B cell (primary cell): ENCODE results near the gene SMU1.

ENCODE experiments used
- CTCF ChIP-seq: fragments of 200-600 bp; IDR thresholded peaks from one replicate; pipeline ENCODE4 v1.8.0; 2022; ENCODE audit warnings: antibody characterized with exemption, mild to moderate bottlenecking
- EZH2 ChIP-seq: IDR thresholded peaks from 2 replicates; pipeline ENCODE4 v1.6.1; 2012; ENCODE audit warnings: borderline replicate concordance, low read depth, mild to moderate bottlenecking, moderate library complexity, low read length; ENCODE audit not compliant: insufficient read depth, poor library complexity, severe bottlenecking

- TF ChIP-seq CTCF (no peak), EZH2 (no peak)
Observed at GRCh38 chr9:33011831-33012230, 64.6 kb downstream of the SMU1 start.
